Thyroid gland (tissue), 4 donors: ENCODE results near the gene GRB10. TPM values are rescaled to one million over a fixed set of nuclear protein-coding genes. Genes with fewer than 3 reads are reported as not detected.
A peak's percentile ranks its signal among the peaks of the same experiment; 100 is the strongest.

ENCODE experiments used
- DNase-seq, 2 donors: peaks; one replicate each; pipeline ENCODE4 v3.0.0-alpha.2; 2019
- H3K27ac ChIP-seq, 3 donors: fragments of 200-600 bp; sonication (generic); 1 replicate in 2 of 3; 2 replicates in 1 of 3; pipeline ENCODE4 v1.5.1; 2016 to 2019; ENCODE audit warnings: mild to moderate bottlenecking in 1 of 3, moderate library complexity in 1 of 3
- H3K27me3 ChIP-seq: fragments of 200-600 bp; sonication (generic); one replicate; pipeline ENCODE4 v1.5.1; 2019
- H3K36me3 ChIP-seq, 2 donors: fragments of 200-600 bp; sonication (generic); one replicate each; pipeline ENCODE4 v1.5.1; 2016 to 2019
- H3K4me1 ChIP-seq, 2 donors: fragments of 200-600 bp; sonication (generic); one replicate each; pipeline ENCODE4 v1.5.1; 2017 to 2019
- H3K4me3 ChIP-seq, 3 donors: fragments of 200-600 bp; sonication (generic); replicated peaks in 1 of 3; 1 replicate in 2 of 3; 2 replicates in 1 of 3; pipeline ENCODE4 v1.5.1; 2016; ENCODE audit warnings: mild to moderate bottlenecking in 1 of 3
- H3K9me3 ChIP-seq: fragments of 200-600 bp; sonication (generic); one replicate; pipeline ENCODE4 v1.5.1; 2017
- POLR2A ChIP-seq, 2 donors: fragments of 450-650 bp; IDR thresholded peaks; one replicate each; pipeline ENCODE4 v1.6.1; 2017; ENCODE audit warnings: antibody characterized with exemption in 2 of 2, mild to moderate bottlenecking in 2 of 2, moderate library complexity in 1 of 2
- WGBS, 2 donors: methylation state at CpG; one replicate each; pipeline ENCODE4 v1.1.5; 2017; 5-methylcytosine and 5-hydroxymethylcytosine counted together
- intact Hi-C: fragments of 100-400 bp; cut with DNase I; formaldehyde crosslinking; loops from one replicate; pipeline ENCODE4 v1.15.1; 2023
- total RNA-seq, 4 donors: library from RNA; depleted of rRNA; stranded (reverse); fragments of >200 nt; gene quantifications; one replicate each; pipeline ENCODE4 v1.2.3, GENCODE V29; 2016
- TF ChIP-seq, protein P1 (sequence below), 6 experiments: fragments of 200-600 bp in 3 of 6; fragments of 450-650 bp in 3 of 6; sonication (generic) in 3 of 6; IDR thresholded peaks; one replicate each; pipeline ENCODE4 v1.5.1; 2016 to 2019; ENCODE audit warnings: antibody characterized with exemption in 6 of 6, mild to moderate bottlenecking in 2 of 6, inconsistent platforms in 1 of 6, moderate library complexity in 1 of 6

The GRB10 gene
- total RNA-seq, 4 donors from 2014 or later: 21.3 to 99.2 (median 39.6) TPM

DNA sequence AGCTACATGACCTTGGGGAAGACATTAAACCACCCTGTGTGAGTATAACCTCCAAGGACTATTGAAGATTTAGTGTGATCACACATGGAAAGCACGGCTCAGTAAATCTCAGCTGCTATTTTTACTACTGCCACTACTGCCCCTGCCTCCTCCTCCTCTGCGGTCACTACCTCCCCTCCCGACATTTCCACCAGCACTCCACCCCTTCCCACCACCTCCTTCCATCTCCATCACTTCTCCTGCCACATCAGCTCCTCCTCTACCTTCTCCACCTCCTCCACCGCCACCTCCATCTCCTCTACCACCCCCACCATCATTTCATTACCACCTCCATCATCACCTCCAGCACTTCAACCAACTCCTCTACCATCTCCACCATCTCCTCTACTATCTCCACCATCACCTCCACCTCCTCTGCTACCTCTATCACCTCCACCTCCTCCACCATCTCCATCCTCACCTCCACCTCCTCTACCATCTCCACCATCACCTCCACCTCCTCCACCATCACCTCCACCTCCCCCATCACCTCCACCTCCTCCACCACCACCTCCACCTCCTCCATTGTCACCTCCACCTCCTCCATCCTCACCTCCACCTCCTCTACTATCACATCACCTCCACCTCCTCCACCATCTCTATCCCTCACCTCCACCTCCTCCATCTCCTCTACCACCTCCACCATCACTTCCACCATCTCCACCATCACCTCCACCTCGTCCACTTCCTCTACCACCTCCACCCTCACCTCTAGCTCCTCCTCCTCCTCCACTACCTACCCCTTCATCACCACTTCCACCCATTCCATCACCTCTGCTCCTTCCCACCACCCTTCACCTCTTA lies 69.4 kb downstream of the GRB10 start:
- no peaks in the 10 kb centered on the region for H3K27me3 ChIP-seq
- H3K4me1 ChIP-seq: peaks cover 11 to 28% of the 10 kb centered on the region in 2 donors
- H3K36me3 ChIP-seq: no peaks in the 10 kb centered on the region
- H3K27ac ChIP-seq: no peak overlapping the region
- 76 to 80% methylated on average over 5 of the region's 5 CpGs for WGBS, 2 donors
- TF ChIP-seq, protein P1, sequence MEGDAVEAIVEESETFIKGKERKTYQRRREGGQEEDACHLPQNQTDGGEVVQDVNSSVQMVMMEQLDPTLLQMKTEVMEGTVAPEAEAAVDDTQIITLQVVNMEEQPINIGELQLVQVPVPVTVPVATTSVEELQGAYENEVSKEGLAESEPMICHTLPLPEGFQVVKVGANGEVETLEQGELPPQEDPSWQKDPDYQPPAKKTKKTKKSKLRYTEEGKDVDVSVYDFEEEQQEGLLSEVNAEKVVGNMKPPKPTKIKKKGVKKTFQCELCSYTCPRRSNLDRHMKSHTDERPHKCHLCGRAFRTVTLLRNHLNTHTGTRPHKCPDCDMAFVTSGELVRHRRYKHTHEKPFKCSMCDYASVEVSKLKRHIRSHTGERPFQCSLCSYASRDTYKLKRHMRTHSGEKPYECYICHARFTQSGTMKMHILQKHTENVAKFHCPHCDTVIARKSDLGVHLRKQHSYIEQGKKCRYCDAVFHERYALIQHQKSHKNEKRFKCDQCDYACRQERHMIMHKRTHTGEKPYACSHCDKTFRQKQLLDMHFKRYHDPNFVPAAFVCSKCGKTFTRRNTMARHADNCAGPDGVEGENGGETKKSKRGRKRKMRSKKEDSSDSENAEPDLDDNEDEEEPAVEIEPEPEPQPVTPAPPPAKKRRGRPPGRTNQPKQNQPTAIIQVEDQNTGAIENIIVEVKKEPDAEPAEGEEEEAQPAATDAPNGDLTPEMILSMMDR (IDR thresholded peaks at IDR 0.05): no peak
- no peak for TF ChIP-seq POLR2A (IDR thresholded peaks at IDR 0.05)
- DNase-seq: no peak
- intact Hi-C loops: no loop called here
- no peak overlapping the region for H3K4me3 ChIP-seq
- no peaks in the 10 kb centered on the region for H3K9me3 ChIP-seq

DNA sequence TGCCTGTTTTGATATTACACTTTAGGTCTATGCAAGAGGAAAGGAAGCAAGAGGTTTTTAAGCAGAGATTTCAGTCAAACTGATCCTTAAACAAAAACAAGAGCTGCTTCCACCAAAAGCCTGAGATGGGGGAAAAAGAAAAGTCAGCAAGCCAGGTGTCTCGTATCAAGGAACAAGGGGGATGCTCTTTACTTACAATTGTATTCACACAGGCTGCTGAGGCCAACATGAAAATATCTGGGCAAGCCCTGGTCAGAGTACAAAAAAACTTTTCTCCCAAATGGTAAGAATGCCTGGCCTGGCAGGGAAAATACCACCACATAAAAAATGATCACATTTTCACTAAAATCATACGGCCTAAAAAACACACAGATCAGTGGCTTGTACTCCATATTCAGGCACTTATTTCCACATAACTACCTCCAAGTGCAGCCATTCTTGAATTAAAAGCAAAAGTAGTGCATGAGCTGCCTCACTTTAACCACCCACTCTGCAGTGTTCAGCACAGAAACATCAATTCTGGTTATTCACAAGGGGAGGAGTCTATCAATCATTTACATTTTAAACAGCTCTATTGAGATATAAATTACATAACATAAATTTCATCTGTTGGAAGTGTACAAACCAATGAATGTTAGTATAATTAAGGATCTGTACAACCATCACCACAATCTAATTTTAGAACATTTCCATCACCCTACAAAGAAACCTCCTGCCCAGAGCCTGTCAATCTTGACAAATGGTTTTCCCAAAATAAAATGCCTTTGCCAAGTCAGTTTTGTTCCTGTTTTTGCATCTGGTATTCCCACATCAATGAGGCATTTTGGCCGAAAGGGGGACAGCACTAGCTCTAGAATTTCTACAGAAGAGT lies 70.2 kb downstream of the GRB10 start:
- intact Hi-C loops: no loop called here
- Histone ChIP-seq H3K4me1 (peaks cover 11 to 24% of the 10 kb centered on the region in 2 donors), H3K27me3 (no peaks in the 10 kb centered on the region), H3K4me3 (no peak overlapping the region), H3K27ac (no peak overlapping the region), H3K36me3 (no peaks in the 10 kb centered on the region), H3K9me3 (no peaks in the 10 kb centered on the region)
- TF ChIP-seq, protein P1 (IDR thresholded peaks at IDR 0.05): no peak
- no peak for TF ChIP-seq POLR2A (IDR thresholded peaks at IDR 0.05)
- WGBS, 2 donors: 42 to 52% methylated on average over 3 of the region's 3 CpGs
- DNase-seq: no peak

DNA sequence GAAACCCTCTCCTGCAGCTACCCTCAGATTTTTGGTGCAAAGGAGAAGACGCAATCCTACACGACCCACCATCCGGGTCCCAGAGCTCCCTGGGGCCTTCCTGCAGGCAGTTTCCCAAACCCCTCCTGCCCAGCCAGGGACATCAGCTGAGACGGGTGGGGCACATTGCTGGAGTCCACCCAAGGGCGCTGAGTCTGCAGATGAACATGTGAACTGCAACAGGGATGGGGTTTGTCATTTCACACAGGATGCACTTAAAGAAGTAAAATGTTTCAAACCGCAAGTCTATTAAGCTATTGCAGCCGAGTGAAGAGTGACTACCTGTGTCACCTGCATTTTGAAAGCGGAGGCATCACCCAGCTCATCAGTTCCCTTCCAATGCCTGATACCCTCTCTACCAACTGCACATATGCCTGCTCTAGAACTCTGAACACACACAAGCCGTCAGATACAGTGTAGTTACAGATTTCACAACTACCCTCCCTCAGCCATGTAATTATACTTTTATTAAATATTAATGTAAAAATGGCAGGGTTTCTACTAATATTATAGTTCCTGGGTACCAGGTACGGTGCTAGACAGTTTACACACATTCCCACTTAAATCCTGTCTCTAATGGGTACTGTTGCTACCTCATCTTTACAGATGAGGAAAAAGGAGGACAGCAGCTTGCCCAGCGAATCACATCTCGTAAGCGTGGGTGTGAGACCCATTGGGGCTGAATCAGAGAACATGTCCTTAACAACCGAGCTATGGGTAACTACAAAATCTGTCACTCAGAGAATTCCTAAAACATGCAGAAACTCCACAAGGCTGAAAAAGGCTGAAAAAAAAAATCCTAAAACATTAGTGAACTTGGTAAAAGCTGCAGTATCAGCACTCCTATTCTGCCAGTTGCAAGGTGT lies 71.2 kb downstream of the GRB10 start:
- H3K4me1 ChIP-seq: peaks cover 11 to 24% of the 10 kb centered on the region in 2 donors
- H3K9me3 ChIP-seq: no peaks in the 10 kb centered on the region
- no peak for TF ChIP-seq POLR2A (IDR thresholded peaks at IDR 0.05)
- TF ChIP-seq, protein P1 (IDR thresholded peaks at IDR 0.05): no peak
- intact Hi-C loops: no loop called here
- no peaks in the 10 kb centered on the region for H3K36me3 ChIP-seq
- no peak overlapping the region for H3K27ac ChIP-seq
- H3K27me3 ChIP-seq: no peaks in the 10 kb centered on the region
- no peak overlapping the region for H3K4me3 ChIP-seq
- WGBS, 2 donors: 79 to 81% methylated on average over 14 of the region's 14 CpGs
- DNase-seq: peak in 1 of 2 donors; percentile 19

DNA sequence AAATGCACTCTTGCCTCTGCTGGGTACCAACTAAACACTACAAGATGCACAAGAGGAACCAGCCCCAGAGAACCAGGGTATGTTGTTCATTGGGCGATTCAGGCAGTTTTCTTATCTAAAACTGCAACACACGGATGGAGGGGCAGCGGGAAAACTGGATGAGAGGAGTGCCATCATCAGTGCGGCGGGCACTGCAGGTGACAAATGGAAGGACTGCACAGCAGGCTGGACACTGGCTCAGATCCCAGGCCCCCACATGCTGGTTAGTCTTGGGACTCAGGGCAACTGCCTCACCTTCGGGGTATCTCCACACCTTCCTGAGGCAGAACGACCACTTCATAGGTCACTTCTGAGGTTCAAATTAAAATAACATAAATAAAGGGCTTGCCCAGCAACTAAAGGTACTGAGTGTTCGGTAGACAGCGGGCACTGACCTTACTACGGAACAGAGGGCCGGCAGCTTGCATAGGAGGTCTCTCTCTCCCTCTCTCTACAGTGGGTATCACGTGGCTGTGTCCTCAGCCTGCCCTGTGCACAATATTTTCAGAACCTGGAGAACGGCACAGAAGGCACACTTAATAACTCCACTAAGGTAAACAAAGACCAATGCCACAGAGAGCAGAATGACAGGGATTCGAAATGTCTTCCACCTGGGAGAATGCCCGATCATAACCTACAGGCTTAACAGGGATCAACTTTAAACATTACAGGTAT lies 72.1 kb downstream of the GRB10 start:
- no peak overlapping the region for H3K27ac ChIP-seq
- H3K4me3 ChIP-seq: no peak overlapping the region
- no peaks in the 10 kb centered on the region for H3K27me3 ChIP-seq
- no peaks in the 10 kb centered on the region for H3K36me3 ChIP-seq
- no peaks in the 10 kb centered on the region for H3K9me3 ChIP-seq
- intact Hi-C loops: no loop called here
- TF ChIP-seq, protein P1 (IDR thresholded peaks at IDR 0.05): no peak
- TF ChIP-seq POLR2A (IDR thresholded peaks at IDR 0.05): no peak
- peaks cover 11 to 33% of the 10 kb centered on the region in 2 donors for H3K4me1 ChIP-seq
- peak; percentile 12 to 21 for DNase-seq
- WGBS, 2 donors: 60 to 61% methylated on average over 15 of the region's 15 CpGs
